ENCODE measurements around the gene PSMD14.

Gene PSMD14

GRCh38 chr2:161374446-161374845 is 66.2 kb downstream of the PSMD14 start:
- in situ Hi-C loops (cut with MboI; ENCODE audit: low sequenced_read_pairs) = no loop called here

DNA sequence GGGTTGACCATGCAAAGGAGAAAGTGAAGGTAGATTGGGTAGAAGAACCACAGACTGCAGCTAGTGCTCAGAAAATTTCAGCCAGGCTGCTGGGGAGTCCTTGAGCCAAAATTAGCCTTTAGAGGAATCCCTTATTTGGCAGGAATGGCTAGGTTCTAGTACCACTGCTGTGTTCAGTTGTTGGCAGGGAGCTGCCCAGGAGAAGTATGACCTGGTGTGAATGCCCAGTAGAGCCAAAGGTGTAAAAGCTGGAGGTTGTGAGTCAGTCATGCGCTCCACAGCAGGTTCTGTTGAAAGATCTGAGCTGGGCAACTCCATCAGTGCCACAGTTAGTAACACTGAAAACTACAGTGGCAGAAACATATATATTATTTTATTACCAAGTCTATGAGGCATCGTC is 71.5 kb downstream of the PSMD14 start:
- in situ Hi-C loops (cut with MboI; ENCODE audit: low sequenced_read_pairs) = no loop called here

- in situ Hi-C loops (cut with MboI; ENCODE audit: low sequenced_read_pairs) = no loop called here
Observed at GRCh38 chr2:161381546-161381945, 73.3 kb downstream of the PSMD14 start.

DNA sequence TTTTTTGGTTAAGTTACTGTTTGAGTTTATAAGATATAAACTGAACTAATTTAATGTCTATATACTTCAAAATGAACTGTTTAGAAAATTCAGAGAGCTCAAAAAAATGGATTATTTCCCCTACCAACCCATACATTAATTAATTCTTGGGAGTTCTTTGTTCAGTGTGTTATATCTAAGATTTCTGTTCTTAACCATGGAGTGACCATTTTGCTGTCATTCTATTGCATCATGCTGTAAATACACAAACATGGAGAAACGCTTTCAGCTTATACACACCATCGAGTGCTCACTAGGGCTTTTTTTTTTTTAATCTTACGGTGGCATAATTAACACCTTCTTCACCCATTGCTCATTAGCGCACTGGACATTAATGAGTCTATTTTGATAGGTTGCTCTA is 74.5 kb downstream of the PSMD14 start:
- in situ Hi-C loops (cut with MboI; ENCODE audit: low sequenced_read_pairs) = no loop called here

- in situ Hi-C loops (cut with MboI; ENCODE audit: low sequenced_read_pairs) = no loop called here
Observed at GRCh38 chr2:161384864-161385263, 76.6 kb downstream of the PSMD14 start.

GRCh38 chr2:161386228-161386824 is 78.1 kb downstream of the PSMD14 start:
- in situ Hi-C loops (cut with MboI; ENCODE audit: low sequenced_read_pairs) = no loop called here

- in situ Hi-C loops (cut with MboI; ENCODE audit: low sequenced_read_pairs) = no loop called here
Observed at GRCh38 chr2:161388146-161388779, 80.0 kb downstream of the PSMD14 start.

DNA sequence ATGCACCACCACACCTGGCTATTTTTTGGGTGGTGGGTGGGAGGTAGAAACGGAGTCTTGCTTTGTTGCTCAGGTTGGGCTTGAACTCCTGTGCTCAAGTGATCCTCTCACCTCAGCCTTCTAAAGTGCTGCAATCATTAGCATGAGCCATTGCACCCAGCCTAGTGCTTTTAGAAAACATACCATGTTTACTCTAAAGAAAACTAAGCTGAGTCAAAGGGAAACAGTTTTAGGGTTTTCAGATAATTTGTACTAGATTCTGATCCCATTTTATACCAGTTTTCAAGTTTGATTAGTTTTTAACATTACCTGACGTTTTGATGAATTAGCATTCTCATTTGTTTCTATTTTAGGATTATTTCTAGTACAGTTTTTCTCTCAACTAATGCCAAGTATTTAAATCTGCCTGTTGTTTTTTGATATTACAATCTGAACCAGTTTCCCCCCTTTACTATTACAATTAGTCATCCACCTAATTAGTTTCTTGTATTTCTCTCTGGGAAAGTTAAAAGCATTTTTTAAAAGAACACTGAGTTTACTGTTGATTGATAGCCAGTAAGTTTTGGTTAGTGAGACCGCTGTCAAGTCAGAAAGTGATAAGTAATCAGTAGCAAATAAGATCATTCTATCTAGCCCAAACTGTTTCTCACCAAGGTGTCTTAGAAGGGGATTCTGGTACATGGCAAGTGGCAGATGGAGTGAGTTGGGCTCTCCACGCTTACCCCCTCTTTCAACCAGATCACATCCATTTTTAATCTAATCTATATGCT is 83.7 kb downstream of the PSMD14 start:
- in situ Hi-C loops (cut with MboI; ENCODE audit: low sequenced_read_pairs) = no loop called here

GRCh38 chr2:161400076-161400475 is 91.9 kb downstream of the PSMD14 start:
- in situ Hi-C loops (cut with MboI; ENCODE audit: low sequenced_read_pairs) = no loop called here

GRCh38 chr2:161402297-161402696 is 94.1 kb downstream of the PSMD14 start:
- in situ Hi-C loops (cut with MboI; ENCODE audit: low sequenced_read_pairs) = no loop called here

DNA sequence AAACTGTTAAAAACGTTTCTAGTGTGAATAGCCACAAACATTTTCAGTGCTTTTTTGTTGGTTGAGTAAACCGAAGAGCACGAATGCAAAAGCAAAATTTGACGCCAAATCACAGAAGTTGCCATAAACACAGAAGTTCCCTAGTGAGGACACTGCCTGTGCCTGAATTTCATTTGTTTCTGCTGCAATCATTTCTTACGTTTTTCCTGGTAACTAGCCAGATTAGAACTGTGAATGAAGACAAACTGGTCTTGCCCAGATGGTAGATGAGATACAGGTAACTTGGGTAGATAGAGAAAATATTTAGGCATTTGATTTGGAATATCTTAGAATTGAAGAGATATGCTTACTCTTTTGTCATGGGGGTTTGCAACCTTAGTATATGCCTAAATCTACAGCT is 98.1 kb downstream of the PSMD14 start:
- in situ Hi-C loops (cut with MboI; ENCODE audit: low sequenced_read_pairs) = no loop called here

DNA sequence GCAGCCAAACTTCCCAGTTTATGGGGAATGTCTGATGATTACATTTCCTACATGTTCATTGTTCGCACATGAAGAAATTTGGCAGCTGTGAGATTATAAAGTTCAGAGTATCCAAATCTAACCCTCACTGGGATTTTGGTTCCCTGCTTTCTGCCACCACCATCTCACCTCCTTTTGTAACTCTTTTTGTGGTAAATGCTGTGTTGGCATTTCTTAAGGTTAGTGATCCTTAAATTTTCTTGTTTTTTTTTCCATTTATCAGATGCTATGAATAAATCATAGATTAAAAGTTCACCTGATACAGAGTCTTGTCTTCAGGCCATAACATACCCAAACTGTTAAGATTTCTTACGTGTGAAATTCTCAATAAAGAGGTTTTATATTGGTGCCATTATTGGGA is 99.4 kb downstream of the PSMD14 start:
- in situ Hi-C loops (cut with MboI; ENCODE audit: low sequenced_read_pairs) = no loop called here

GRCh38 chr2:161409308-161409907 is 101.2 kb downstream of the PSMD14 start:
- in situ Hi-C loops (cut with MboI; ENCODE audit: low sequenced_read_pairs) = no loop called here

DNA sequence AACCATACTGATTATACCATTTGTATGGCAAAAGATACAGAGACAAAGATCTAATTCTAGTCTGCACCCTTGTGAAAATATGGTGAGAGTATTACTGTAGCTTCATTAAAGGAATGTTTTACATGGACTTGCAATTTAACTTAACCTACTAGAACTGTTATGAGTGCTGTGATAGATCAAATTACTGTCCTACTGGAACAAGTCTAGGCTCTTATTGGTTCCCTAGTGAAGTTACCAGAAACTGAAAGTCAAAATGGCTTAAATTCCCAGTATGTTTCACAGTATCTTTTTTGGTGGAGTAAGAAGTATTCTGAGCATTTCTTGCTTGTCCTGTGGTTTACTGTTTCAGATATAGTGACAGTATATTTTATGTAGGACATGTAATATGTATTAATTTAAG is 104.1 kb downstream of the PSMD14 start:
- in situ Hi-C loops (cut with MboI; ENCODE audit: low sequenced_read_pairs) = no loop called here

- in situ Hi-C loops (cut with MboI; ENCODE audit: low sequenced_read_pairs) = no loop called here
Observed at GRCh38 chr2:161414042-161415033, 106.1 kb downstream of the PSMD14 start.

DNA sequence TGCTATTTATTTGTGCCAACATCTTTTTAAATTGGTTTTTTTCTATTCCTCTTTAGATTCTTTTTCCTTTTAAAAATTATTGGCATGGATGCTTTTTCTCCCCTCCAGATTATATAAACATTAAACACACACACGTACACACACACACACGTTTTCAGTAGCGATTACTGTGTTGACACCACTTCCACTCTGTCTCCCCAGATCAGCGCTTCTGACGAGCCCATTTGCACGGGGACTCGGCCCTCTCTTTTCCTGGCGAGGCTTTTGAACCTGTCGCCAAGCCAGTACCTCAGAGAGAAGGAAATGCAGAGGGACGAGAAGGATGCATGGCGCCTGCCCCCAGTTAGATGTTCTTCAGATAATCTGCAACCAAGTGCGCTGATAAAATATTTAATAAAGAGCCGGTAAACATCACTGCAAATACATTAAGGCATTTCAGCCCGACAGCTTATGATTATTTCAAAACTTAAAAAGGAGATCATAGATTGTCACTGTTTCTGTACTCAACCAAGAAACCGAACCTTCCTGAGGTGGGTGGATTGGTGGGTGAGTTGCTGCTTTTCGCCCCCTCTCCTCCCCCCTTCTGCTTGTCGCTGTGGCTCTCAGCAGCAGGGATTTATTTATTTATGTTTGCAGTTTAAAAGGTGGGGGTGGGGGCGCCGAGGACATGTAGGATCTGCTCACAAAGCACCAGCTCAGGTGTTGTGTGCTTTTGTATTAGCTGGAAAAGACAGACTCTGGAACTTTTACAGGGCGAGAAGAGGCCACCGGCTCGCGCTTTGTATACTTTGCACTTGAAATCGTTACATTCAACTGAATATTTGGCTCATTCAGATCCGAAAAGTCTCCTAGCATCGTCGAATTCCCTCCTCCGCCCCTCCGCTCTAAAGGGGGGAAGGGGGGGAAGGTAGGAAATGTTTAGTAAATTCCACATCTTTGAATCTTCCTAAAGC is 107.1 kb downstream of the PSMD14 start:
- in situ Hi-C loops (cut with MboI; ENCODE audit: low sequenced_read_pairs) = no loop called here

DNA sequence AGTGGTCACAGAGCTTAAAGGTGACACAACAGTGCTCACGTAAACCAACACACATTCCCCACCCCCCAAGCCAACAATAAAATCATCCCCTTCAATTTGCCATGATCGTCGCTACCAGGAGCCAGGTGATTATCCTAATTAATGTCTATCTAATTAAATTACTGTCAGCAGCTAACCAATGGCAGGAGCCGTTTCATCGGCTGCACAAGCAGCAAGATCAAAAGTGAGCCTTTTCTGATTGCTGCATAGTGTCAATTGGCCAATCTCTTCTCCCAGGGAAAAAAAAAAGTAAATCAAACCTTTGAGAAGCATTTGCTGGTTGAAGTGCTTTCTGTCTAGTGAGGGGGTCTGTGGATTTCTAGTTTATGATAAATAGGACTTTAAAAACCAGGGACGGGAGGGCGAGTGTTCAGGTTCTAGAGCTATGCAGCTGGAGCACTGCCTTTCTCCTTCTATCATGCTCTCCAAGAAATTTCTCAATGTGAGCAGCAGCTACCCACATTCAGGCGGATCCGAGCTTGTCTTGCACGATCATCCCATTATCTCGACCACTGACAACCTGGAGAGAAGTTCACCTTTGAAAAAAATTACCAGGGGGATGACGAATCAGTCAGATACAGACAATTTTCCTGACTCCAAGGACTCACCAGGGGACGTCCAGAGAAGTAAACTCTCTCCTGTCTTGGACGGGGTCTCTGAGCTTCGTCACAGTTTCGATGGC is 107.9 kb downstream of the PSMD14 start, which contains the start of gene TBR1:
TSS of gene TBR1 (plus strand) at position 311 of the 721 bp plus-strand sequence. CDS start at position 425, 114 bp downstream.
- in situ Hi-C loops (cut with MboI; ENCODE audit: low sequenced_read_pairs) = no loop called here

- in situ Hi-C loops (cut with MboI; ENCODE audit: low sequenced_read_pairs) = no loop called here
Observed at GRCh38 chr2:161416708-161417437, 108.6 kb downstream of the PSMD14 start.
